ENCODE measurements around the gene KANSL1L.
"Not testable (repeated sequence)": the region's sequence is repeated elsewhere in the genome, so short reads cannot be mapped to it uniquely, and the experiment has no call there.

KANSL1L gene

DNA sequence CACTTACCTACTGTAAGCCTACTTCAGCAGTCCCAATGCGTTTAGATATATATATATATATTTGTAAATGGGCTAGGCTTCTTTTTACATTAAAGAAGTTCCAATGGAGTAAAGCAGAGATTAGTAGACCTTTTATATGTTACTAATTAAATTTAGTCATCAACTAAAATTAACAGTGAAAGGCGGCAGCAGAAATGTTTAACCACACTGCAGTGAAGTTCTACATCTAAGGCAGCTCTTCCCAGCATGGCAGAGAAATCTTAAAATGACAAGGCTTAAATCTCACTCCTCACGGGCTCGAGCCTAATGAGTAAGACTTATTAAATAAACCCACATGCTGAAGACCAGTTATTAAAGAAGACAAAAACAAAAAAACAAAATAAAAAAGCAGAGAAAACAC, 19.1 kb upstream of the KANSL1L start:
- no peak for DNase-seq (ENCODE audit: low read depth)
- TF ChIP-seq POLR2A (IDR thresholded peaks at IDR 0.05; ENCODE audit: extremely low read depth, insufficient read length) (no peak), MYC (IDR thresholded peaks at IDR 0.05; ENCODE audit: low read depth, low read length) (no peak)
- TF ChIP-seq, protein P1, sequence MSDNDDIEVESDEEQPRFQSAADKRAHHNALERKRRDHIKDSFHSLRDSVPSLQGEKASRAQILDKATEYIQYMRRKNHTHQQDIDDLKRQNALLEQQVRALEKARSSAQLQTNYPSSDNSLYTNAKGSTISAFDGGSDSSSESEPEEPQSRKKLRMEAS (IDR thresholded peaks at IDR 0.05; ENCODE audit: low read depth, low read length), result no peak
- TF ChIP-seq, protein P2, sequence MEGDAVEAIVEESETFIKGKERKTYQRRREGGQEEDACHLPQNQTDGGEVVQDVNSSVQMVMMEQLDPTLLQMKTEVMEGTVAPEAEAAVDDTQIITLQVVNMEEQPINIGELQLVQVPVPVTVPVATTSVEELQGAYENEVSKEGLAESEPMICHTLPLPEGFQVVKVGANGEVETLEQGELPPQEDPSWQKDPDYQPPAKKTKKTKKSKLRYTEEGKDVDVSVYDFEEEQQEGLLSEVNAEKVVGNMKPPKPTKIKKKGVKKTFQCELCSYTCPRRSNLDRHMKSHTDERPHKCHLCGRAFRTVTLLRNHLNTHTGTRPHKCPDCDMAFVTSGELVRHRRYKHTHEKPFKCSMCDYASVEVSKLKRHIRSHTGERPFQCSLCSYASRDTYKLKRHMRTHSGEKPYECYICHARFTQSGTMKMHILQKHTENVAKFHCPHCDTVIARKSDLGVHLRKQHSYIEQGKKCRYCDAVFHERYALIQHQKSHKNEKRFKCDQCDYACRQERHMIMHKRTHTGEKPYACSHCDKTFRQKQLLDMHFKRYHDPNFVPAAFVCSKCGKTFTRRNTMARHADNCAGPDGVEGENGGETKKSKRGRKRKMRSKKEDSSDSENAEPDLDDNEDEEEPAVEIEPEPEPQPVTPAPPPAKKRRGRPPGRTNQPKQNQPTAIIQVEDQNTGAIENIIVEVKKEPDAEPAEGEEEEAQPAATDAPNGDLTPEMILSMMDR (IDR thresholded peaks at IDR 0.05; ENCODE audit: low read depth, low read length), result no peak
- H3K4me3 ChIP-seq (ENCODE audit: low read depth, low read length), result no peak overlapping the region

DNA sequence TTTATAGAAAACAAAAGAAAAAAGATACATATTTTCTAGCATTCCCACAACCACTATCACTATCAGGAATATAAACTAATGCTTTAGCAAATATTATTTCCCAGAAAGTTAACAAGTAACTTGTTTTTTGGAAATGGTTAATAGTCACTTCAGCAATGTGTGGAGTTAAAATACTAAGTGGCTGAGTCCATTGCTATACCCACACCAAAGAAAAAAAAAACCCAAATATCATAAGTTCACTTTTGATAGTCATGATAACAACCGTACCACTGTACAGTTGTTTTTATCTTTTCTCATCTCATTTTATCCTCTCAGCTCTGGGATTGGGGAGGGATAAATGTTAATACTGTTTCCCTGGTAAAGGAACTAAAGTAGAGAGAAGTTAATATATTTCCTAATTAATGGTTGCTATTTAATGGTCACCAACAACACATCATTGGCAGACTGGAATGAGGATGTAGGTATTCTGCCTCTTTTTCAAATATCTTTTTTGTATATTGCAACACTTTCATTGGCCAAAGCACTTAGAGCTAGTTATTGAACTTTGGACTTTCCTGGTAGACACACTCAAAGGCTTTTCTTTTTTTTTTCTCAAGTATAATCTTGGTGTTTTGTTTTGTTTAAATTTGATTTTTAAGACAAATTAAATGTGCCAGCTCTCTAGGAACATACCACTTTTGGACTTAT, 18.4 kb upstream of the KANSL1L start:
- TF ChIP-seq POLR2A (IDR thresholded peaks at IDR 0.05; ENCODE audit: extremely low read depth, insufficient read length) (no peak), MYC (IDR thresholded peaks at IDR 0.05; ENCODE audit: low read depth, low read length) (no peak)
- TF ChIP-seq, protein P1 (IDR thresholded peaks at IDR 0.05; ENCODE audit: low read depth, low read length), result no peak
- TF ChIP-seq, protein P2 (IDR thresholded peaks at IDR 0.05; ENCODE audit: low read depth, low read length), result no peak
- DNase-seq (ENCODE audit: low read depth), result no peak
- no peak overlapping the region for H3K4me3 ChIP-seq (ENCODE audit: low read depth, low read length)

DNA sequence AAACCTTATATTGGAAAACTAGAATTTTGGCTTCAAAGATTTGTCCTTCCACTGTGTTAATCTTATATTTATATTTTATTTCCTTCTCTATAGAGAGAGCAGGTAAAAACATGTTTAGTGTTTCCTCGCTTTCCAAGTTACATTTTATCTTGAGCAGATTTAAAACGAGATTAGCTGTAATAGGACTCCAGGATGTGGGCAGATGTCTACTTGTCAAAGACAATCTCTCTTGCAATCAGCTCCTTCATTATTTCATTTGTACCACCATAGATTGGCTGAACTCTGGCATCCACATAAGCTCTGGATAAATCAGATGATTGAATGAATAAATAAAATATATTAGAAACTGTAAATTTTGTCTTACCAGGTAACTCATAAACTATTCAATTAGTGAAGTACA, 17.5 kb upstream of the KANSL1L start:
- no peak for DNase-seq (ENCODE audit: low read depth)

DNA sequence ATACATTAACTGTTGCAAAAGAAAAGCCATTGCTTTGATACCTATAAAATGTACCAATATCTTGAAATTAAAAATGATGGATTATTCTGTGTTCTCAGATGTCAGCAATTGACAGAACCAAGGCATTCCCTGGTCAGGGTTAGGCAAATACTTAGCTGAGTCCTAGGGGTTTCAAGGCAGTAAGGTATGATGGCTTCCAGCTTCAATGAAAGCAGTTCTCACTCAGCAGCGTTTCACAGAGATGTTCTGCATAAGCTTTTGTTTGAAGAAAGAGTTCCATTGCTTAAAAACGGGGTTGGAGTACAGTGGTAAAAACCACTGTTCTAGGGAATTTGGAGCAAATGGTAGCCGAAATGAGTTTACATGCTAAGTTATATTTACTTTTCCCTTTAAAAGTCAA, 17.0 kb upstream of the KANSL1L start:
- TF ChIP-seq POLR2A (IDR thresholded peaks at IDR 0.05; ENCODE audit: extremely low read depth, insufficient read length) (no peak), MYC (IDR thresholded peaks at IDR 0.05; ENCODE audit: low read depth, low read length) (no peak)
- TF ChIP-seq, protein P2 (IDR thresholded peaks at IDR 0.05; ENCODE audit: low read depth, low read length), result no peak
- TF ChIP-seq, protein P1 (IDR thresholded peaks at IDR 0.05; ENCODE audit: low read depth, low read length), result no peak
- no peak for DNase-seq (ENCODE audit: low read depth)
- H3K4me3 ChIP-seq (ENCODE audit: low read depth, low read length), result no peak overlapping the region

More for the DNA sequence above, 17.5 kb upstream of the KANSL1L start:
- H3K4me3 ChIP-seq (ENCODE audit: low read depth, low read length), result no peak overlapping the region
- TF ChIP-seq, protein P2 (IDR thresholded peaks at IDR 0.05; ENCODE audit: low read depth, low read length), result no peak
- TF ChIP-seq MYC (IDR thresholded peaks at IDR 0.05; ENCODE audit: low read depth, low read length) (no peak), POLR2A (IDR thresholded peaks at IDR 0.05; ENCODE audit: extremely low read depth, insufficient read length) (no peak)
- TF ChIP-seq, protein P1 (IDR thresholded peaks at IDR 0.05; ENCODE audit: low read depth, low read length), result no peak

DNA sequence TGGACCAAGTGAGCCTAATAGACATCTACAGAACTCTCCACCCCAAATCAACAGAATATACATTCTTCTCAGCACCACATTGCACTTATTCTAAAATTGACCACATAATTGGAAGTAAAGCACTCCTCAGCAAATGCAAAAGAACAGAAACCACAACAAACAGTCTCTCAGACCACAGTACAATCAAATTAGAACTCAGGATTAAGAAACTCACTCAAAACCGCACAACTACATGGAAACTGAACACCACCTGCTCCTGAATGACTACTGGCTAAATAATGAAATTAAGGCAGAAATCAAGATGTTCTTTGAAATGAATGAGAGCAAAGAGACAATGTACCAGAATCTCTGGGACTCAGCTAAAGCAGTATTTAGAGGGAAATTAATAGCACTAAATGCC, 12.7 kb upstream of the KANSL1L start:
- not testable (repeated sequence) for H3K4me3 ChIP-seq (ENCODE audit: low read depth, low read length); DNase-seq (ENCODE audit: low read depth)

DNA sequence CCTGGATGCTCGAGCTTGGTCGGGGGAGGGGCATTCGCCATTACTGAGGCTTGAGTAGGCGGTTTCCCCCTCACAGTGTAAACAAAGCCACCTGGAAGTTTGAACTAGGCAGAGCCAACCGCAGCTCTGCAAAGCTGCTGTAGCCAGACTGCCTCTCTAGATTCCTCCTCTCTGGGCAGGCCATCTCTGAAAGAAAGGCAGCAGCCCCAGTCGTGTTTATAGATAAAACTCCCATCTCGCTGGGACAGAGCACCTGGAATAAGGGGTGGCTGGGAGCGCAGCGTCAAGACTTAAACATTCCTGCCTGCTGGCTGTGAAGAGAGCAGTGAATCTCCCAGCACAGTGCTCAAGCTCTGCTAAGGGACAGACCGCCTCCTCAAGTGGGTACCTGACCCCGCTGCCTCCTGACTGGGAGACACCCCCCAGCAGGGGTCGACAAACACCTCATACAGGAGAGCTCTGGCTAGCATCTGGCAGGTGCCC, 10.4 kb upstream of the KANSL1L start:
- H3K4me3 ChIP-seq (ENCODE audit: low read depth, low read length); DNase-seq (ENCODE audit: low read depth): not testable (repeated sequence)

DNA sequence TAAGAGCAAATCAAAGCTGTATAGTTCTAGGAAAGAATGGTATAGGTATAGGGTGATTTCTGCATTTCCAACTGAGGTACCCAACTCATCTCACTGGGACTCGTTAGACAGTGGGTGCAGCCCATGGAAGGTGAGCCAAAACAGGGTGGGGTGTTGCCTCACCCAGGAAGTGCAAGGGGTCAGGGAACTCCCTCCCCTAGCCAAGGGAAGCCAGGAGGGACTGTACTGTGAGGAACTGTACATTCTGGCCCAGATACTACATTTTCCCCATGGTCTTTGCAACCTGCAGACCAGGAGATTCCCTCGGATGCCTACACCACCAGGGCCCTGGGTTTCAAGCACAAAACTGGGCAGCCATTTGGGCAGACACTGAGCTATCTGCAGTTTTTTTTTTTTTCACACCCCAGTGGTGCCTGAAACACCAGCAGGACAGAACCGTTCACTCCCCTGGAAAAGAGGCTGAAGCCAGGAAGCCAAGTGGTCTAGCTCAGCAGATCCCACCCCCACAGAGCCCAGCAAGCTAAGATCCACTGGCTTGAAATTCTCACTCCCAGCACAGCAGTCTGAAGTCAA, 9.9 kb upstream of the KANSL1L start:
- DNase-seq (ENCODE audit: low read depth); H3K4me3 ChIP-seq (ENCODE audit: low read depth, low read length): not testable (repeated sequence)

Measured in NB4 (cell line).